Kidney glomerular epithelial cell (primary cell): ENCODE data around the gene STUM.
"Not testable (repeated sequence)": the region's sequence is repeated elsewhere in the genome, so short reads cannot be mapped to it uniquely, and the experiment has no call there.

ENCODE experiments used
- DNase-seq: peaks from one replicate; lab custom pipeline; 2025; lab: John Stamatoyannopoulos, UW

STUM gene

DNA sequence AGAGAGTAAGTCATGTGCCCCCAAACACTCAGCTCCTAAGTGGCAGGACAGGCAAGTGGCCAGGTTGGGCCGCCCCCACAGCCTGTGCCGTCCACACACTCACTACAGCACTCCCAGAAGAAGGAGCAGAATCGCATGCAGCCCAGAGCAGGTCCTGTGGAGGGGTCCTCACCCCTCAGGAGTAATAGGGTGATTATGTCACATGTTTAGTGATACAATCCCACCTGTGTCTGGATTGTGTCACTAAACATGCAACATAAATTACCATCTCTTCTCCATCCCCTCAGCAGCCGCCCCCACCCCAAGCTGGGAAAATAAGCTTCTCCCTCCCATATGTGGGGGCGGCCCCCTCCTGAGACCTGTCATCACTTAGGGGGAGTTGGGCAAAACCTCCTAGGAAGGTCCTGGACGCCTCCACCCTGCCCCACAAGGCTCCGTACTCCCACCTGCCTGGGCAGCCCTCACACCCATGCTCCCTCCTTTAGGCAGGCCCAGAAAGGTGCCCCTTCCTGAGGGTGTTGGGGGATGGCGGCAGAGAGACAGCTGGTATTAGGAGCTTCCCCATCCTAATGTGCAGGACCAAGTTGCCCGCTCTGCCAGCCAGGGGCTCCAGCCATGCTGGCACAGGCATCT lies 56.9 kb downstream of the STUM start:
- DNase-seq, result no peak

DNA sequence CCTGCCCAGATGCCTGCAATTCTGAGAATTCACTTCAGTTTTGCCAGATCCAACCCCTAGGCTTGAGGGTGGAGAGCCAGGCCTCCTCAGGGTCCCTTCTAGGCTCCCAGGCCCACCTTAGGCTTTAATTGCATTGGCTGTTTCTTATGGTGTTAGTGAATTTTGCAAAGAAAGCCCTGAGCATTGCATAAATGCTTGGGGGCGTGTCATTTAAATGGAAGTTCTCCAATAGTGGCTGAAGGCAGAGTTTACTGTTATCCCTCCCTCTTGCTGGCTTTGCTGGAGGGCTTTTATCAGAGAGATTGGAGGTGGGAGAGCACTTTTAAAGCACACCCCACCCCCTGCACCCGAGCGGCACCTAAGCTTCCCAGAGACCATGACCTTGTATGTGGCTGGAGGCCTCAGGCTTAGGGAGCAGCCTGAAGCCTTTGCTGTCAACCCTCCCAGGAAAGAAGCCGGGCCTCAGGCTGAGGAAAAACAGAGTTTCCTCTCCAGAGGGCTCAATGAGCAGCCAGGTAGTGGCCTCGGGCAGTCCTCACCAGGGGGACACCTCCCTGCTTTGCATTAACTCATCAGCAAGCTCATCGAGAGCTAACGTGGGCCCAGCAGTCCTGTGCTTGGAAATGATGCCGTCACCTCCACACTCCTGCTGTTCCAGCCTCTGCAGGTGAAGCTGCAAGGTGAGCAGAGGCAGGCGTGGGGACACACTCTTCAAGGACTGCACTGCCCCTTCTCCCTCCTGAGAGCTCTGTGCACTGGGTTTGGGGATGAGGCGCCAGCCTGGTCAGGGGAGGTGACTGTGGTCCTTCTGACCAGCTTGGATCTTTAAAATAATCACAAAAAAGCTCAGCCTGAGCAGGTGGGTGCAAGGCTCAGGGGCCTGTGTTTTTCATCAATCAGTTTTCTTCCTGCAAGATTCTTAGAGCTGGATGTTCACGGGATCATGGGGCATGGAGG lies 58.0 kb downstream of the STUM start:
- no peak for DNase-seq

DNA sequence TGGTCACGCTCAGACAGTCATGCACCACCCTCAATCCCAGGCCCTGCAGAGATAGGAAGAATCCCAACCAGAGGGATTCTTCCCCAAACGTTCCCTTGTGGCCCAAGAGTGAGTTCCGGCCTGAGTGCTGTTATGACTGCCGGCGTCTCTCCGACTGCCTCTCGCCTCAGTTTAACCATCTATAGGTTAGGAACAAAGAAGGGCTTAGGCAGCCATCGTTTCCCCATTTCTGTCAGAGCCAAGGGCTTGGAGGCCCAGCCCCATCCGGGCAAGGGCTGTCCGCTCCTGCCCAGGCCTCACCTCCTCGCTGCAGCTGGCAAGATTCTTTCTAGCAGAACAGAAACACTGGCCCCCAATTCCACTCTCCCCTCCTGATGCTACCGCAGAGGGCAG lies 58.7 kb downstream of the STUM start:
- DNase-seq, result no peak

DNA sequence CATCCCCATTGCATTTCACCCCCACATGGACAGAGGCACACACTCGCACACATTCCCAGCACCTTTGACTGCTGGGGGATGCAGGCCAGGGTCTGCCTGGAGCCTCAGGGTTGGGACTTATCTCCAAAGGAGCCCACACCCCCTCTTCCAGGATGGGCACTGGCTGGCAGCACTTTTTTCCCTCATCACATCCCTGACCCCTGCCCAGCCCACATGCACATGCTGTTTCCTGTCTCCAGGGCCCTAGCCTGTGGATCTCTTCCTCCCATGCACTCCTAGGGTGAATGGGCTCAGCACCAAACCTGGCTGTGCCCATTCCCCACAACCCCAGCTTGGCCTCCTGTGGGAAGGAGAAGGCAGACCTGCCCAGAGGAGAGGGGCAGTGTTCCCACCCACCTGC lies 59.3 kb downstream of the STUM start:
- DNase-seq, result no peak

DNA sequence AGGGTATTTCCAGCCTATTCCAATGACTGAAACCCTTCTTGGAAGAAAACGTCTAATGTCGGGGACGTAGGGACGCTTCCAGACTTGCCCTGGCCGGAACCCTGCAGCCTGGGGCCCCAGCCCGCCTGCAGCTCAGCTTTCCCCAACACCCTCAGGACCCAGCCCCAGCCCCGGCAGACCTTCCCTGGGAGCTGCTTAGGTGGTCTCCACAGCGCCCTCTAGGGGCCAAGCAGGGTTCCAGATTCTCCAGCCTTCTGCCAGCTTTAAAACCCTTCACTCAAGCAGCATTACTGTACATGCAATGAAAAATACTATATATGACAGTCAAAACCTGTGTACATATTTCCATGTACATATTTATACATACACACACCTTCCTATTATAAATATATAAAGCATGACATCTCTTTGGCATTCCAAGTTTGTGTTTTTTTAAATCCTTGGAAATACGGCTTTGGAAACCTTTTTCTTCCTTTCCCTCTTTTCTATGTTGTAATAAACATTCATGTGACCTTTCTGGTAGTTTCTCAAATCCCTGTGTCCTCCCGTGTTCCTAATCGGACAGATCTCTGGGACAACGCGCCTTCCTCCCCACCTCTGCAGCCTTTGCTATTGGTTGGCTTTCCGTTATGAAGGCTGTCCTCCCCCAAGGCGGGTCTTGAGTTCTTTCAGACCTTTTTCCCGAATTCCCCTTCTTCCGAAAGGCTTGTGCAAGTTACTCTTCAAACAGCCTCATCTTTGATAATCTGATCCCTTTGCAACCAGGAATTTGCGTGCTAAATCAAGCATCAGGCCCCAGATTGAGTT lies 60.3 kb downstream of the STUM start:
- DNase-seq, result peak; percentile 10

DNA sequence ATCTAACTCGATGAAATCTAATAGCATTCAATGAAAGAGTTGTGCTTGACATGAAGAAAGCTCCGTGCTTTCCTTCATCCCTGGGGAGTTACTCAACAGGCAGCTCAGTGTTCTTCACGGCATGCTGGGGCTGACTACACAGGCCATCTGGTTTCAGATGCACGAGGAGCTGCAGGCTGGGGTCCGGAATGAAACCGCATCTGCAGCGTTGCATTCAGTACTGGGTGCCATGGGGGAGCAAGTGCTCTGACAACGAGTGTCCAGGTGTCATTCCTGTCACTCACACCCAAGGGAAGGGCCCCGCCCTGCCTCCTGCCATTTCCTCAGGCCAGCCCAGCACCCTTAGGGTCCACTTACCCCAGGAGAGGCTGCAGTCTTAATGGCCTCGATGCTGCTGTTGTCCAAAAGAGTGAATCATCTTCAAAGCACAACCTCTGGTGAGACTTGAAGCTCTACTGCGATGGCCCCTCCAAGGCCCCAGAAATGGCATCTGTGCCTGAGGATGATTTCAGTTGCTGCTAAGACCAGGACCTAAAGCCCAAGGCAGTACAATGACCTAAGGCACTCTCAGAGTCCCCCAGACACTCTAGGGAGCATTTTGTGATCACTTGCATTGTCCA lies 61.4 kb downstream of the STUM start:
- no peak for DNase-seq

DNA sequence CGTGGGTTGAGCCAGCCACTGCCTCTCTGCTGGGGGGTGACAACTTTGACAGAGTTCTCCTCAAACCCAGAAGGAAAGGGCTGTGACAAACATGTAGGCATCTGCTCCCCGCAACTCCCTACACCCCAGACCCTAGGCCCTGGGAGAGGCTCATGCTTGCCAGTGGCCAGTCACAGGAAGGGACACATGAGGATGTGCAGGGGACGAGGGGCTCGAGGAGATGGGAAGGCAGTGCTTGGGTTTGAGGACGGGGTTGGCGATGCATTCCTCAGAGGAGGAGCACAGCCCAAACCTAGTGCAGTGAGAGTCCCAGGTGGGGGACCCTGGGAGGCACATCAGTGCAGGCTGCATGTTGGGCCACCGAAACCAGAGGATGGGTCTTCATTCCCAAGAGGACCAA lies 62.1 kb downstream of the STUM start:
- no peak for DNase-seq

DNA sequence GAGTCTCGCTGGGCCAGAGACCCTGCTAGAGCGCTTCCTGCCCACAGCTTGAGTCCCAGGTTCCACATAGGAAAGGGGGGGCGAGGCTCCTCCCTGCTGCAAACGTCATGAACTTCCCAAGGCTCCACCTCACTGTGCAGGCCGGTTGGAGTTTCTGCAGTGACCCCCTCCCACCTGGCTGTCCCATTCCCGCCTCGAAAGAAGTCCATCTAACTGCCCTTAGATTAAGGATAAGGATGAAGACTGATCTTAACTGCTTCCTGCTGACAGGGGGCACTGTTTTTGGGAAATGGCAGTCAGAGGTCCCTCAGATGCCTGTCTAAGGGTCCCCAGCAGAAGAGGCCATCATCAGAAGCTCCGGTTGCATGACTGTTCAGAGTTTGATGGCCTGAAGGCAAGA lies 62.7 kb downstream of the STUM start:
- no peak for DNase-seq

DNA sequence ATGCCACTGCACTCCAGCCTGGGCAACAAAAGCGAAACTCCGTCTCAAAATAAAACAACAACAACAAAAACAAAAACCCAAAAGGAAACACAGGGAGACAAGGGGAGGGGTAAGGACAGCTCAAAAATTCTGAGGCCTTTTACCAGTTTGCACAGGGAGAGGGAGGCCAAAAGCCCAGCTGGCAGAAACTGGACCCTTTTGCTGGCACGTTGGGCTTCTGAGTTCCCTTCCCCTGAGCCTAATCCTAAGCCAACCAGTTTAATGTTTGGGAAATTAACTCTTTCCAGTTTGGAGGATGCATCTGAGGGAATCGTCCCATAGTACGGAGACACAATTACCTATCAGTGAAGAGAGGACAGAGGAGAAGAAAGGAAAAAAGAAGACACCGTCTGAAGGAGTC lies 63.4 kb downstream of the STUM start:
- DNase-seq, result not testable (repeated sequence)

DNA sequence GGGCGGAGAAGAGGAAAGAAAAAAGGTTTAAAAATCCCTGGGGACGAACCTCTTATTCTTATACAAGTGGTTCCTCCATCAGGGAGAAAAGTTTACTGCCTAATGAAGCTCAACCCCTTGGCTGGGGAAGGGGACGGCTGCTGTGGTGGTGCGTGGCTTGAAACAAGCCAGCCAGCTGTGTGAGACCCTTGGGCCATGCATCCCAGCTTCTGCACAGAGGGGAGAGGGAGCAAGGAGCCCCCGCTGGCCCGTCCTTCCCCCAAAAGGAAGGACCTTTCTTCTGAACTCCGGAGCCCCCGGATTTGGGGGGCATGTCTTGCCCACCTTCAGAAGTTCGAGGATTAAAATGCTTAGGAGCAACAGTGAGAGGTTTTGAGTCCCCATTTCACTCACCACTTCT lies 67.3 kb downstream of the STUM start:
- no peak for DNase-seq

DNA sequence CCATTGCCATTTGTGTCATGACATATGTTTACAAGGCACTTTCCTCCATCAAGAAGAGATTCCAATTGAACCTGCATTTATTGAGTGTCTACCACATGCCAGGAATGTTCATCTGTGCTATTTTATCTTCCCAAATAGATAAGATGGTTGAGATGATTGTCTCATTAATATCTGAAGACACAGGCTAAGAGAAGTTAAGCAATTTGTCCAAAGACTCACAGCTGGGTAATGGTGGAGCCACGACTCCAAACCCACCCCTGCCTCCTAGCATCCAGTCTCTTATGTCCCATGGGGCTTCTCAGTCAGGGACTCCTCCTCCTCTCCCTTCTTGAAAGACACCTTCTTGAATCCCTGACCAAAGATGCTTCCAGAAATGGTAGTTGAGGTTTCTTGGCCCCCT lies 68.1 kb downstream of the STUM start:
- no peak for DNase-seq

DNA sequence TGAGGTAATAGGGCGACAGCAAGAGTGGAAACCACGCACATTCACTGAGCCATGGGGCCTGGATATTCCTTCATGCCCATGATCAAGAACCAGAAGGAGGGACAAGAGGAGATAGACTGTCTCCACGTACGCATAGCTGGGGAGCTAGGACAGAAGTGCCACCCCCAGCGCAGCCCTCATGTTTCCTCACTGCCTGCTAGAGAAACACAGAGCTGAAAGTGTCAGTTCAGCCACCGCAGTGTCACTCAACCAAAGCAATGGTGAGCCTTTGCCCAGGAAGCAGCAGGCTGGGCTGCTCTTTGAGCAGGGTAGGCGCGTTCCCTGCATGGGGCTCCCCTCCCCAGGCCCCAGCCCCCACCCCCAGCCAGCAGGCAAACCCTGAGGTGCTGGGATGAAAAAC lies 68.5 kb downstream of the STUM start:
- no peak for DNase-seq

DNA sequence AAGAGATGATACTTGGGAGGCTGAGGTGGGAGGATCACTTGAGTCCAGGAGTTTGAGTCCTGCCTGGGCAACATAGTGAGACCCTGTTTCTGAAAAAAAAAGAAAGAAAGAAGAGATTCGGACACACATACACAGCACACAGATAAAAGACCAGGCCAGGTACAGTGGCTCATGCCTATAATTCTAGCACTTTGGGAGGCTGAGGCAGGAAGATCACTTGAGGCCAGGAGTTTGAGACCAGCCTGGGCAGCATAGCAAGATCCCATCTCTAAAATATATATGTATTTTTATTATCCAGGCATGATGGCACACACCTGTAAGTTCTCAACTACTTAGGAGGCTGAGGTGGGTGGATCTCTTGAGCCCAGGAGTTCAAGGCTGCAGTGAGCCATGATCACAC lies 69.2 kb downstream of the STUM start:
- not testable (repeated sequence) for DNase-seq

DNA sequence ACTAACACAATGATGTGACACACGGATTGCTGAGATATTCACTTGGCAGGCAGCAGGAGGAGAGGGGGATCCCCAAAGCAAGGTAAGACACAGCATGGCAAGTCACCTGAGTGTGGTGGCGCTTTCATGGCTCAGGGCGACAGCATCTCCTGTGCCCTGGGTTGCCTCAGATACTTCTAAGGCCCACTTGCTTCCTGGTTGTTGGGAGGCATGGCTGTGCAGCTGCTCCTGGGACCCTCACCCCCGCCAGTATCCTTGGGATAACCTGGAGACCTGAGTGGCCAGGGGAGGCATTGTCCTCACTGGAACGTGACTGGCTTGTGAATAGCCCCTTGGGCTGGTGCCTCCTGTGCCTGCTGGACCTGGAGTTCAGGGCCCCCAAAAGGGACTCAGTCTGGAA lies 69.8 kb downstream of the STUM start:
- DNase-seq, result no peak

DNA sequence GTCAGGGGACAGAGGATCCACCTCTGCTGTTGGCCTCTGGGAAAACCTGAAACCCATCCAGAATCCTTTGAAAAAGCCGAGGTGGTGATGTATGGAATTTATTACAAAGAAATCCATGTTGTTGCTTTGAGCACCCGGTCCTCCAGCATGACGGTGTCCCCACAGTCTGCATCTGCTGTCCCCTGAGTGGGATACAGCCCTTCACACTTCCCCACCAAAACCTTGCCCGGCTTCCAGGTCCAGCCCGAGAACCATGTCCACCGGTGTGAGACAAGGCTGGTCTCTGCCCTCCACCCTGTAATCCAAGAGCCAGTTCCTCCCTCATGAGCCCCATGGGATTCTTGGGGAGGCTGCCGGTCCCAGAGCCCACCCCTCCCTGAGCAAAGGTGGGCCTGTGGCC lies 70.5 kb downstream of the STUM start:
- no peak for DNase-seq

DNA sequence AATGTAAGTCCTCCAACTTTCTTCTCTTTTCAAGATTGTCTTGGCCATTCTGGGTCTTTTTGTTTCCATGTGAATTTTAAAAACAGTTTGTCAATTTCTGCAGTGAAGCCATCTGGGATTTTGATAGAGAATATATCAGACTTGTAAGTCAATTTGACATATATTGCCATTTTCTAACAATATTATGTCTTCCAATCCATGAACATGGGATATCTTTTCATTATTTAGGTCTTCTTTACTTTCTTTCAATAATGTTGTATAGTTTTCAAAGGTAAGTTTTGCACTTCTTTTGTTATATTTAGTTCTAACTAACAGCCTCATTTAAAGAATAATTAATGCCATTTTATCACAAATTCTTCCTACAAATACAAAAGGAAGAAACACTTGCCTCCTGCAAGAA lies 73.4 kb downstream of the STUM start:
- DNase-seq, result no peak

DNA sequence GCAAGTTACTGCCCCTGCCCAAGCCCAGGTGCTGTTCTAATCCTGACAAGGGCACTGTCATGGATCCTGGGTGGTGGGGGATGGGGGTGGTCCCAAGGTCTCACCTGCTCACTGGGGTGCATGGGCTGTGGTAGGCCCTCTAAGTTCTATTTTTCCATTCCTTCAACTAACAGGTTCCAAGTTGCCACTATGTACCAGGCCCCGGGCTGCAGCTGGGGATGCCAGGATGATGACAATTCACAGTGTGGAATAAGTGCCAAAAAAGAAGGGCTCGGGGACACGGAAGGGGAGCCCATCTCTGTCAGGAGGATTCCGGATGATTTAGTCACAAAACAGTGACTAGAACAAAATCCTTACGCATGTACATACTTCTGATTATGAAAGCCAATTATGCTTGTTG lies 76.0 kb downstream of the STUM start:
- no peak for DNase-seq

DNA sequence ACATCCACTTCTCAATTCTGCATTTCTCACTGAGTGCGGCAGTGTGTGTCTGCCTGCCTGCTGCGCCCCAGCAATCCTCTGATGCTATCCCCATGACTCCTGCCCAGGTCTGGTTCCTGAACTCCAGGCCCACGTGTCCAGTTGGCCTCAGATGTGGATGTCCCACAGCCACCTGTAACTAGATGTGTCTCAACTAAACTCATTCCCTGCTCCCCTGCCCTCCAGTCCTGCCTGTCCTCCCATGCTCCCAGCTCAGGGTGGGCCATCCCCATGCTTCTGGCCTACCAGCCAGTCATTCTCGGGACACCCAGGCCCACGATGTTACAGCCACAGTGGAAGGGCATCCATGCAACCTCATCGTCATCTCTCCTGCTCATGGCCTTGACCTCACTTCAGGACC lies 76.8 kb downstream of the STUM start:
- DNase-seq, result no peak

DNA sequence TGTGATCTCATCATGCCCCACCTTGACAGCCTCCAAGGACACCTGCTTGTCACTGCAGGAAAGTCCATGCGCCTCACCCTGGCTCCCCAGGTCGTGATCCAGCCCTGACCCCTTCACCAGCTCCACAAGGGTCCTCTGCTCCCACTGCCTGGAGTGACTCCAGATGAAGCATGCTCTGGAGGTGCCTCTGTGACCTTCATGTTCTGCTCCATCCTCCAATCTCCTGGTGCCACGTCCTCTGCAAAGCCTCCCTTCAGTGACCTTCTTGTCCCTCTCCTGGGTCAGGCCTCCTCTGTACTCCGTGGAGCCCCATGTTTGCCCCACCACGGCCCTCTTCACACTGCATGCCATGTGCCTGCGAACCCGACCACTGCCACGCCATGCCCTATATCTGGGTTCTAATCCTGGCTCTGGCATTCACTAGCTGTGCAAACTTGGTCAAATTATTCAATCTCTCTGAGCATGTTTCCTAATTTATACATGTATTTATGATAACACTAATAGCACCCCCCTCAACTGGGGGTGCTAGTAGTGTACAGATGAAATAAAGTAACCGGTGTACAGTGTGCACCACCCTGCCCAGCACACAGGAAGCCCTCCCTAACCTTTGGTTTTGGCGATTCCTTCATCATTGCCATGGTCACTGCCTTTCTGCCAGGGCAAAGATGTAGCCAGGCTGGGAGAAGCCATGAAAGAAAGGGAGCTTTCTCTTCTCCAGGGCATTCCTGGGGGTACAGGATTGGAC lies 77.4 kb downstream of the STUM start:
- DNase-seq, result no peak

DNA sequence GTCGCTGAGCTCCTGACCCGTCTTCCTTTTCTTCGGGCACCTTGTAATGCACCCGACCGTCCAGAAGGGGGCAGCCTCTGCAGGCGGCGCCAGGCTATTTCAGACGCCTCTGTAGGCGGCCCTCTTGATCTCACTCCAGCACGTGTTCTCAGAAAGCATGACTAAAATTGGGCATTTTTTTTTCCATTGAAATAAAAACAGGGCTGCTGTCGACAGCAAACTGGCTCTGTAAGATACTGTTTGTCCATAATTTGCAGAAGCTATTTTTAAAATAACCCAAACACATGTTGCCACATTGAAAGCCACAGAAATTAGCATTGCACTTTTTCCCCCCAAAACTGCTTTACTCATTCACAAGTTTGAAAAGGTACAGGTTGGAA lies 78.0 kb downstream of the STUM start:
- DNase-seq, result peak; percentile 19

DNA sequence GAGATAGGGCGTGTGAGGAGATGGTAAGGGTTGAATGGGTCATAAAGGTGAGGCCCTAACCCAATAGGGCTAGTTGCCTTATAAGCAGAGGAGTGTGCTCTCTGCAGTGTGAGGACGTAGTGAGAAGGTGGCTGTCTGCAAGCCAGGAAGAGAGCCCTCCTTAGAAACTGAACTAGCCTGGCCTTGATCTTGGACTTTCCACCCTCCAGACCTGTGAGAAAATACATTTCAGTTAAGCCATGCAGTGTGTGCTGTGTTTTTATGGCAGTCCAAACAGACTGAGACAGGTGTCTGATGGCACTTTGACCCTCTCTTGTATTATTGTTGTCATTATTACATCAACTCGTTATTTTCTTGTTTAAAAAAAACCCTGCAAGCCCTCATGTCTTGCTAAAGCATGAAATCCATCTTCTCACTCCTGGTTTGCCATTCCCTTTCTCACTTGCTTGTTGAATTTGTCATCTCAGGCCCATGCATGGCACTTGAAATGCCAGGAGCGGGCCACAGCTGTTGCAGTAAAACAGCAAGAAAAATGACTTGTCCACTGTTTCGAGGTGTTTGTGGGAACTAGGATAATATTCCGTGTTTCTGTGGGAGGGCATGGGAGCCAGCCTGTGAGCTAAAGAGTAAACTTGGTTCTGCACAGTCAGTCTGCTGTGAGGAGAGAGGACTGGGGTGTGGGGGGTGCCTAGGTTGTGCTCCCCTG lies 78.6 kb downstream of the STUM start:
- DNase-seq, result no peak
